Uterus (tissue), 4 donors: ENCODE measurements around the gene KCNG1. TPM values are rescaled to one million over a fixed set of nuclear protein-coding genes. Genes with fewer than 3 reads are reported as not detected.

Experiments
- DNase-seq, 2 donors: peaks; one replicate each; pipeline ENCODE4 v3.0.0-alpha.2; 2019 to 2020
- H3K27ac ChIP-seq, 2 donors: fragments of 200-600 bp; sonication (generic); 1 replicate in 1 of 2; 2 replicates in 1 of 2; pipeline ENCODE4 v1.5.1; 2016 to 2018
- H3K27me3 ChIP-seq, 2 donors: fragments of 200-600 bp; sonication (generic); one replicate each; pipeline ENCODE4 v1.5.1; 2018 to 2019; ENCODE audit warnings: control low read depth in 1 of 2
- H3K36me3 ChIP-seq, 2 donors: fragments of 200-600 bp; sonication (generic); one replicate each; pipeline ENCODE4 v1.5.1; 2019; ENCODE audit warnings: control low read depth in 1 of 2
- H3K4me1 ChIP-seq, 2 donors: fragments of 200-600 bp; sonication (generic); one replicate each; pipeline ENCODE4 v1.5.1; 2018 to 2019; ENCODE audit warnings: control low read depth in 1 of 2
- H3K4me3 ChIP-seq, 2 donors: fragments of 200-600 bp; sonication (generic); 1 replicate in 1 of 2; 2 replicates in 1 of 2; pipeline ENCODE4 v1.5.1; 2018 to 2019; ENCODE audit warnings: mild to moderate bottlenecking in 1 of 2
- H3K9me3 ChIP-seq, 2 donors: fragments of 200-600 bp; sonication (generic); one replicate each; pipeline ENCODE4 v1.5.1; 2019; ENCODE audit warnings: control low read depth in 1 of 2
- CTCF ChIP-seq, 4 experiments: fragments of 200-600 bp in 2 of 4; fragments of 450-650 bp in 2 of 4; sonication (generic) in 2 of 4; IDR thresholded peaks; one replicate each; pipeline ENCODE4 v1.5.1; 2016 to 2019; ENCODE audit warnings: antibody characterized with exemption in 4 of 4, mild to moderate bottlenecking in 2 of 4, moderate library complexity in 1 of 4
- POLR2A ChIP-seq, 2 donors: fragments of 450-650 bp; IDR thresholded peaks; one replicate each; pipeline ENCODE4 v1.6.1; 2016; ENCODE audit warnings: antibody characterized with exemption in 2 of 2, mild to moderate bottlenecking in 1 of 2, moderate library complexity in 1 of 2
- intact Hi-C: fragments of 100-400 bp; cut with DNase I; formaldehyde crosslinking; loops from one replicate; pipeline ENCODE4 v1.15.1; 2023; ENCODE audit warnings: low total_unique reads
- total RNA-seq, 4 donors: library from RNA; depleted of rRNA in 3 of 4; stranded (reverse); fragments of >200 nt in 3 of 4; gene quantifications; one replicate each; pipeline versions ENCODE4 v1.1.0 to v1.2.4, GENCODE V29; 2014 to 2023
- donor health status: DM: yes; HTN: yes; CAD: no.

The KCNG1 gene
- total RNA-seq, 4 donors from 2014 or later = 0.88 to 109 (median 44.1) TPM

GRCh38 chr20:51062065-51062464 lies 39.2 kb upstream of the KCNG1 start:
- no peak for DNase-seq
- TF ChIP-seq POLR2A (IDR thresholded peaks at IDR 0.05) (no peak), CTCF (IDR thresholded peaks at IDR 0.05) (no peak)
- Histone ChIP-seq H3K4me3 (no peak overlapping the region), H3K36me3 (no peaks in the 10 kb centered on the region), H3K27me3 (peaks cover 0 to 3% of the 10 kb centered on the region in 2 donors), H3K4me1 (no peaks in the 10 kb centered on the region), H3K27ac (no peak overlapping the region), H3K9me3 (no peaks in the 10 kb centered on the region)
- intact Hi-C loops = no loop called here

GRCh38 chr20:51061418-51062045 lies 38.6 kb upstream of the KCNG1 start:
- intact Hi-C loops = no loop called here
- H3K4me3 ChIP-seq = no peak overlapping the region
- no peak for DNase-seq
- H3K4me1 ChIP-seq = no peaks in the 10 kb centered on the region
- H3K27me3 ChIP-seq = peaks cover 0 to 3% of the 10 kb centered on the region in 2 donors
- TF ChIP-seq POLR2A (IDR thresholded peaks at IDR 0.05) (no peak), CTCF (IDR thresholded peaks at IDR 0.05) (no peak)
- H3K36me3 ChIP-seq = no peaks in the 10 kb centered on the region
- H3K9me3 ChIP-seq = no peaks in the 10 kb centered on the region
- no peak overlapping the region for H3K27ac ChIP-seq

- Histone ChIP-seq H3K4me3 (no peak overlapping the region), H3K9me3 (no peaks in the 10 kb centered on the region), H3K36me3 (no peaks in the 10 kb centered on the region), H3K4me1 (no peaks in the 10 kb centered on the region), H3K27me3 (peaks cover 0 to 3% of the 10 kb centered on the region in 2 donors), H3K27ac (no peak overlapping the region)
- no peak for DNase-seq
- intact Hi-C loops = no loop called here
- TF ChIP-seq CTCF (IDR thresholded peaks at IDR 0.05) = no peak
- no peak for TF ChIP-seq POLR2A (IDR thresholded peaks at IDR 0.05)
These were observed 37.4 kb upstream of the KCNG1 start for GRCh38 chr20:51060301-51060700.

- H3K27me3 ChIP-seq = peaks cover 0 to 3% of the 10 kb centered on the region in 2 donors
- H3K27ac ChIP-seq = no peak overlapping the region
- TF ChIP-seq POLR2A (IDR thresholded peaks at IDR 0.05) (no peak), CTCF (IDR thresholded peaks at IDR 0.05) (no peak)
- no peak overlapping the region for H3K4me3 ChIP-seq
- H3K4me1 ChIP-seq = no peaks in the 10 kb centered on the region
- no peaks in the 10 kb centered on the region for H3K36me3 ChIP-seq
- intact Hi-C loops = no loop called here
- no peaks in the 10 kb centered on the region for H3K9me3 ChIP-seq
- no peak for DNase-seq
These were observed 37.0 kb upstream of the KCNG1 start for GRCh38 chr20:51059862-51060261.

GRCh38 chr20:51058017-51058416 lies 35.1 kb upstream of the KCNG1 start:
- H3K27me3 ChIP-seq = peaks cover 0 to 3% of the 10 kb centered on the region in 2 donors

More at GRCh38 chr20:51058017-51058416, 35.1 kb upstream of the KCNG1 start:
- no peak overlapping the region for H3K27ac ChIP-seq
- no peak for DNase-seq
- no peaks in the 10 kb centered on the region for H3K9me3 ChIP-seq
- no peak overlapping the region for H3K4me3 ChIP-seq
- intact Hi-C loops = no loop called here
- TF ChIP-seq POLR2A (IDR thresholded peaks at IDR 0.05) (no peak), CTCF (IDR thresholded peaks at IDR 0.05) (no peak)
- no peaks in the 10 kb centered on the region for H3K4me1 ChIP-seq
- no peaks in the 10 kb centered on the region for H3K36me3 ChIP-seq
